ENCODE measurements around the gene PALM2AKAP2.

DNA sequence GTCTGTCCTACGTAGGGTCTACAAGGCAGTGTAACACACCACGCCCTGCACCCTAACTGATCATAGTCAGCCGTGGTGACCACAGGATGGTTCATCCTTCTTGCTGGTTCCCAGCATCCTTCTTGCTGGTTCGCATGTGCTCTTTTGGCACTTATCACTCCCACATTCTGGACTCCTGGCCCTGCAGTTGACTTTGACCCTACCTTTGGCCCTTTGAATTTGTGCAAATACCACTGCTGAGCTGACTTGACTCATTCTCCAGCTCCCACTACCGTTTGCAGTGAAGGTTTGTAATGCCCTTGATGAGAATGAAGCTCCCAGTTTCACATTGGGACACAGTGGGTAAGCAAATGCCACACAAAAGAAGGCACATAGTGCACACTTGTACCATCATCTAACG is 33.8 kb downstream of the PALM2AKAP2 start:
- TF ChIP-seq, protein P1, sequence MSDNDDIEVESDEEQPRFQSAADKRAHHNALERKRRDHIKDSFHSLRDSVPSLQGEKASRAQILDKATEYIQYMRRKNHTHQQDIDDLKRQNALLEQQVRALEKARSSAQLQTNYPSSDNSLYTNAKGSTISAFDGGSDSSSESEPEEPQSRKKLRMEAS (IDR thresholded peaks at IDR 0.05) = no peak
- no peak for TF ChIP-seq TAF1 (IDR thresholded peaks at IDR 0.05; ENCODE audit: low read depth)
- TF ChIP-seq RAD21 (IDR thresholded peaks at IDR 0.05; ENCODE audit: low read depth) = no peak
- no peak for TF ChIP-seq ZBTB7A (IDR thresholded peaks at IDR 0.05; ENCODE audit: low read depth)
- TF ChIP-seq CREB1 (IDR thresholded peaks at IDR 0.05; ENCODE audit: low read depth) = no peak

Measured in Ishikawa (cell line).